Lower leg skin (tissue), 3 donors: ENCODE data around the gene ORAI3.

Experiments used
- CTCF ChIP-seq, 3 donors: fragments of 450-650 bp; IDR thresholded peaks; one replicate each; pipeline ENCODE4 v1.5.1; 2016; ENCODE audit warnings: antibody characterized with exemption in 3 of 3, mild to moderate bottlenecking in 3 of 3, moderate library complexity in 2 of 3
- POLR2A ChIP-seq, 2 donors: fragments of 450-650 bp; IDR thresholded peaks; one replicate each; pipeline ENCODE4 v1.6.1; 2016 to 2017; ENCODE audit warnings: antibody characterized with exemption in 2 of 2, mild to moderate bottlenecking in 1 of 2, moderate library complexity in 1 of 2

GRCh38 chr16:30912794-30913412 is 36.0 kb upstream of the ORAI3 start:
- no peak for TF ChIP-seq CTCF (IDR thresholded peaks at IDR 0.05)
- no peak for TF ChIP-seq POLR2A (IDR thresholded peaks at IDR 0.05)
